Measurements from ENCODE around the gene RCOR3.
A peak's percentile ranks its signal among the peaks of the same experiment; 100 is the strongest.
"Not testable (repeated sequence)": the region's sequence is repeated elsewhere in the genome, so short reads cannot be mapped to it uniquely, and the experiment has no call there.

The RCOR3 gene

GRCh38 chr1:211258756-211259637 lies at the start of gene RCOR3:
Gene RCOR3, plus strand, starts transcription at chr1:211259366. Its CDS starts 195 bp downstream, at chr1:211259561.
- peak; percentile 78 for DNase-seq (ENCODE audit: extremely low spot score, insufficient read length, low read depth)
- FAIRE-seq, result no peak

GRCh38 chr1:211210052-211210451 lies 49.1 kb upstream of the RCOR3 start:
- no peak for DNase-seq (ENCODE audit: extremely low spot score, insufficient read length, low read depth)
- FAIRE-seq, result no peak

GRCh38 chr1:211210965-211211364 lies 48.2 kb upstream of the RCOR3 start:
- FAIRE-seq (no peak), DNase-seq (ENCODE audit: extremely low spot score, insufficient read length, low read depth) (no peak)

DNA sequence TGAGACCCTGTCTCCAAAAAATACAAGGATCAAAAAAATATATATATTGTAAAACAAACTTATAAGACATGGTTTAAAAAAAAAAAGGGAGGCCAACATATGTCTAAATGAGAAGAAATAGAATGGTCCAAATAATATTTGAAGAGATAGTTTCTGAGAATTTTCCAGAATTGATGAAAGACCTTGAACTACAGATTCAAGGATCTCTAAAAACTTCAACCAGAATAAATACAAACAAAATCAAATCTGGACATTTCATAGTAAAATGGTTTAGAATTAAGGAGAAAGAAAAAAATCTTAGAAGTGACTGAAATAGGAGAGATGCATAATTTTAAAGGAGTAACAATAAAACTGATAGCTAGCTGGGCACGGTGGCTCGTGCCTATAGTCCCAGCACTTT lies 45.5 kb upstream of the RCOR3 start:
- FAIRE-seq (no peak), DNase-seq (ENCODE audit: extremely low spot score, insufficient read length, low read depth) (no peak)

- no peak for DNase-seq (ENCODE audit: extremely low spot score, insufficient read length, low read depth)
- no peak for FAIRE-seq
Observed at GRCh38 chr1:211215577-211215976, 43.6 kb upstream of the RCOR3 start.

DNA sequence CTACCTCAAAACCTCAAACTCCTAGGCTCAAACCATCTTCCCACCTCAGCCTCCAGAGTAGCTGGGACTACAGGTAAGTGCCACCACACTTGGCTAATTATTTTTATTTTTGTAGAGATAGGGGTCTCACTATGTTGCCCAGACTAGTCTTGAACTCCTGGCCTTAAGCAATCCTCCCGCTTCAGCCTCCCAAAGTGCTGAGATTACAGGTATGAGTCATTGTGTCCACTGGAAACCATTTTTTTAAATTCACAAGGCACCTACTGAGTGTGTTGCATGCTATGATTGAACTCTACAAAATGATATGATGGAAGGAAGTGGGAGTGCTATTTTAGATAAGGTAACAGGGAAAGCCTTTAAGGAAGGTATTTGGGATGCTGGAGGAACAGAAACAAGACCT lies 41.8 kb upstream of the RCOR3 start:
- DNase-seq (ENCODE audit: extremely low spot score, insufficient read length, low read depth) (no peak), FAIRE-seq (no peak)

- FAIRE-seq, result not testable (repeated sequence)
Observed at GRCh38 chr1:211222469-211223234, 36.5 kb upstream of the RCOR3 start.

DNA sequence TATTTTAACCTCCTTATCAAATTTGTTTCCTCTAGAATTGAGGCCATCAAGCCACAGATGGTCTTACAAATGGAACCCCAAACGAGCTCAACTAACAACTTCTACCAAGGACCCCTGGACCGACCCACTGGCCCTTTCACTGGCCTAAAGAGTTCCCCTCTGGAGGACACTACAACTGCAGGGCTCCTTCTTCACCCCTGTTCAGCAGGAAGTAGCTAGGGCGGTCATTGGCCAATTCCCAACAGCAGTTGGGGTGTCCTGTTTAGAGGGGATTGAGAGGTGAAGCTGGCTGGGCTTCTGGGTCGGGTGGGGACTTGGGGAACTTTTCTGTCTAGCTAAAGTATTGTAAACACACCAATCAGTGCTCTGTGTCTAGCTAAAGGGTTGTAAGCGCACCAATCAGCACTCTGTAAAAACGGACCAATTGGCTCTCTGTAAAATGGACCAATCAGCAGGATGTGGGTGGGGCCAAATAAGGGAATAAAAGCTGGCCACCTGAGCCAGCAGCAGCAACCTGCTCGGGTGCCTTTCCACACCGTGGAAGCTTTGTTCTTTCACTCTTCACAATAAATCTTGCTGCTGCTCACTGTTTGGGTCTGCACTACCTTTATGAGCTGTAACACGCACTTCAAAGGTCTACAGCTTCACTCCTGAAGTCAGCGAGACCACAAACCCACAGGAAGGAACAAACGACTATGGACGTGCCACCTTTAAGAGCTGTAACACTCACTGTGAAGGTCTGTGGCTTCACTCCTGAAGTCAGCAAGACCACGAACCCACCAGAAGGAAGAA lies 30.4 kb upstream of the RCOR3 start:
- FAIRE-seq; DNase-seq (ENCODE audit: extremely low spot score, insufficient read length, low read depth): not testable (repeated sequence)

More at GRCh38 chr1:211222469-211223234, 36.5 kb upstream of the RCOR3 start:
- not testable (repeated sequence) for DNase-seq (ENCODE audit: extremely low spot score, insufficient read length, low read depth)

DNA sequence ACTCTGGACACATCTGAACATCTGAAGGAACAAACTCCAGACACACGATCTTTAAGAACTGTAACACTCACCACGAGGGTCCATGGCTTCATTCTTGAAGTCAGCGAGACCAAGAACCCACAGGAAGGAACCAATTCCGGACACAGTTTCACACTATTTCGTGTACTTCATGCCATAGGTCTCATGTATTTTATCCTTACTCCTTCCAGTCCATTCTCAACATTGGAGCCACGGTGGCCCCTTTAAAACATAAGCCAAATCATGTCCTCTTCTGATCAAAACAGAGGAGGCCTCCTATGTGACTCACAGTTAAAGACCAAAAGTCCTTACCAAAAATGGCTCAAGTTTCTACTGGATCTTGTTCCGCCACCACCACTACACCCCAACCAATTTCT lies 29.8 kb upstream of the RCOR3 start:
- no peak for DNase-seq (ENCODE audit: extremely low spot score, insufficient read length, low read depth)
- no peak for FAIRE-seq

GRCh38 chr1:211231873-211232272 lies 27.3 kb upstream of the RCOR3 start:
- FAIRE-seq (no peak), DNase-seq (ENCODE audit: extremely low spot score, insufficient read length, low read depth) (no peak)

GRCh38 chr1:211236633-211237320 lies 22.4 kb upstream of the RCOR3 start:
- DNase-seq (ENCODE audit: extremely low spot score, insufficient read length, low read depth), result no peak
- FAIRE-seq, result no peak

GRCh38 chr1:211237579-211237978 lies 21.6 kb upstream of the RCOR3 start:
- DNase-seq (ENCODE audit: extremely low spot score, insufficient read length, low read depth) (no peak), FAIRE-seq (no peak)

DNA sequence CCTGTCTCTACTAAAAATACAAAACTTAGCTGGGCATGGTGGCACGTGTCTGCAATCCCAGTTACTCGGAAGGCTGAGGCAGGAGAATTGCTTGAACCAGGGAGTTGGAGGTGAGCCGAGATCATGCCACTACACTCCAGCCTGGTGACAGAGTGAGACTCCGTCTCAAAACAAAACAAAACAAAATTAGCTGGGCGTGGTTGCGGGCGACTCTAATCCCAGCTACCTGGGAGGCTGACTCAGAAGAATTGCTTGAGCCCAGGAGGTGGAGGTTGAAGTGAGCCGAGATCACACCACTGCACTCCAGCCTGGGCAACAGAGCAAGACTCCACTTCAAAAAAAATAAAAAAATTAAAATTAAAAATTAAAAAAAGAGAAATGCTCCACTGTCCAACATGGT lies 18.6 kb upstream of the RCOR3 start:
- FAIRE-seq; DNase-seq (ENCODE audit: extremely low spot score, insufficient read length, low read depth): not testable (repeated sequence)

DNA sequence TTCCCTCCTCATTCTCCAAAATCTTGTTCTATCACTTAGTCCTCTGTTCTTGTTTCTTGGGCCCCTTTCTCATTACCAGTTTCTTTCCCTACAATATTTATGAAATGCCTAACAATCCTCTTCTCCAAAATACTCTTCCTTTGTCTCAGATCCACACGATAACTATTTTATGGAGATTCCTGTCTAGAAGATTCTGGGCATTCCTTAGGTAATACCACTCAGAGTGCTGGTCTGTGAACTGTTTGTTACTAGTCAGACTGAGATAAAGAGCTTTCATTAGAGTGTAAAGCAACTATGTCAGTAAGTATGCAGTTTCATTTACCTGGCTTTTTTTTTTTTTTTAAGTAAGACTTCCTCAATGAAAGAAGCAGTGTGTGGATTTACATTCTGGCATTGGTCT lies 18.1 kb upstream of the RCOR3 start:
- FAIRE-seq, result no peak
- no peak for DNase-seq (ENCODE audit: extremely low spot score, insufficient read length, low read depth)

DNA sequence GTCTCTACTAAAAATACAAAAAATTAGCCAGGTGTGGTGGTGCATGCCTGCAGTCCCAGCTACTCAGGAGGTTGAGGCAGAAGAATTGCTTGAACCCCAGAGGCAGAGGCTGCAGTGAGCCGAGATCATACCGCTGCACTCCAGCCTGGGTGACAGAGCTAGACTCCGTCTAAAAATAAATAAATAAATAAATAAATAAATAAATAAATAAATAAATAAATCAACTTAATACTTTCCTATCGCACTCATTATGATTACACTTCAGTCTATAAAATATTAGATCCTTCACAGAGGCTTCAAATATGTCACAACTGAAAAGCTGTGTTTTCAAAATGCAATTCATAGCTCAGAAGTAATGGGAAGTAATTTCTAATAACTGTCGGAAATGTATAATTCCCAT lies 15.5 kb upstream of the RCOR3 start:
- not testable (repeated sequence) for DNase-seq (ENCODE audit: extremely low spot score, insufficient read length, low read depth); FAIRE-seq

GRCh38 chr1:211246583-211246982 lies 12.6 kb upstream of the RCOR3 start:
- not testable (repeated sequence) for DNase-seq (ENCODE audit: extremely low spot score, insufficient read length, low read depth); FAIRE-seq

- no peak for FAIRE-seq
- DNase-seq (ENCODE audit: extremely low spot score, insufficient read length, low read depth), result no peak
Observed at GRCh38 chr1:211247921-211248320, 11.2 kb upstream of the RCOR3 start.

- not testable (repeated sequence) for DNase-seq (ENCODE audit: extremely low spot score, insufficient read length, low read depth); FAIRE-seq
Observed at GRCh38 chr1:211249611-211250010, 9.6 kb upstream of the RCOR3 start.

- DNase-seq (ENCODE audit: extremely low spot score, insufficient read length, low read depth) (no peak), FAIRE-seq (no peak)
Observed at GRCh38 chr1:211257826-211258225, 1.3 kb upstream of the RCOR3 start.

All from GM18507 (cell line).